Measurements from ENCODE around the gene RIN2.
A peak's percentile ranks its signal among the peaks of the same experiment; 100 is the strongest.

RIN2 gene

GRCh38 chr20:19786311-19786710 lies 28.3 kb downstream of the RIN2 start:
- Histone ChIP-seq H3K9me3 (no peaks in the 10 kb centered on the region), H3K36me3 (no peaks in the 10 kb centered on the region), H3K4me1 (peaks cover 0 to 34% (median 25%) of the 10 kb centered on the region in 4 donors), H3K4me3 (no peak overlapping the region), H3K27ac (peak overlapping the region; percentile 30 to 34), H3K27me3 (no peaks in the 10 kb centered on the region)
- TF ChIP-seq CTCF (IDR thresholded peaks at IDR 0.05) = no peak
- intact Hi-C loops (cut with DNase I; ENCODE audit: low total_unique reads) = loop anchor here (2.0 to 10.0 kb wide), 2 partner anchors 92 to 208 kb away; no protein-coding TSS in a partner anchor
- DNase-seq = peak; percentile 57 to 71

DNA sequence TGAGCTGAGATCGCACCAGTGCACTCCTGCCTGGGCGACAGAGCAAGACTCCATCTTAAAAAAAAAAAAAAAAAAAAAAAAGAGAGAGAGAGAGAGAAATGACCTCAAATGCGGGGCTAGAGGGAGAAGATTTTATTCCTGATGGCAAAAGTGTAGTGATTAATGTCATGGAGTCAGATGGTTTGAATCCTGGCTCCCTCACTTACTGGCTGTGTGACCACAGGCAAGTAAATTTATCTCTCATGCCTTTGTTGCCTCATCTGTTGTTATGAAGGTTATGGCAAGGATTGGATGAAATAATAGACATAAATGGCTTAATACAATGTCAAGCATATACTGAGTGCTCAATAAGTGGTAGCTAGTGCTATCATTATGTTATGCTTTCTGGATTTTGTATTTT lies 29.3 kb downstream of the RIN2 start:
- H3K27me3 ChIP-seq = no peaks in the 10 kb centered on the region
- no peak for TF ChIP-seq CTCF (IDR thresholded peaks at IDR 0.05)
- no peak for DNase-seq
- peaks cover 0 to 6% (median 0%) of the 10 kb centered on the region in 3 donors for H3K36me3 ChIP-seq
- intact Hi-C loops (cut with DNase I; ENCODE audit: low total_unique reads) = loop anchor here (2.0 to 10.0 kb wide), 2 partner anchors 93 to 207 kb away; no protein-coding TSS in a partner anchor
- H3K4me3 ChIP-seq = no peak overlapping the region
- H3K4me1 ChIP-seq = peaks cover 0 to 34% (median 25%) of the 10 kb centered on the region in 4 donors
- H3K27ac ChIP-seq = no peak overlapping the region
- H3K9me3 ChIP-seq = no peaks in the 10 kb centered on the region

GRCh38 chr20:19789009-19789408 lies 31.0 kb downstream of the RIN2 start:
- no peaks in the 10 kb centered on the region for H3K9me3 ChIP-seq
- peaks cover 0 to 8% (median 0%) of the 10 kb centered on the region in 3 donors for H3K36me3 ChIP-seq
- no peak overlapping the region for H3K27ac ChIP-seq
- no peaks in the 10 kb centered on the region for H3K27me3 ChIP-seq
- H3K4me1 ChIP-seq = peaks cover 0 to 31% (median 22%) of the 10 kb centered on the region in 4 donors
- TF ChIP-seq CTCF (IDR thresholded peaks at IDR 0.05) = no peak
- intact Hi-C loops (cut with DNase I; ENCODE audit: low total_unique reads) = loop anchor here (10.0 kb wide), 1 partner anchor 94 kb away; no protein-coding TSS in a partner anchor
- DNase-seq = no peak
- H3K4me3 ChIP-seq = no peak overlapping the region

DNA sequence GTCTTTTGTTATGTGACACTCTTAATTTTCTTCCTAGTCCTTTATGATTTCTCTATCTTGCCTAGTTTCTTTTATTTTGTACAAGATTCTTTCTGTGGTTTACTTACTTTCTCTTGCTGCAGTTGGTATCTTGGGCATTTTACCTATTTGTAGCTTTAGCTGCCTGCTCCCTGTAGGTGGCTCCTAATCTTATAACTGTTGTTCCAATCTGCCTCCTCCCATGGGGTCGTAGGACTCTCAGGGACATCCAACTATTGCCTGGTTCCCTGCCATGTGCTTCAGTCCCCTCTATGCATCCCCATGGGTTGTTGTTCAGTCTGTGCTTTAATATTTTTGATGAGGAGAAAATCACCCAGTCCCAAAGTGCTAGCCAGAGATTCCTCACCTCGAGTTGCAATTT lies 31.4 kb downstream of the RIN2 start:
- H3K4me1 ChIP-seq = peaks cover 0 to 27% (median 19%) of the 10 kb centered on the region in 4 donors

DNA sequence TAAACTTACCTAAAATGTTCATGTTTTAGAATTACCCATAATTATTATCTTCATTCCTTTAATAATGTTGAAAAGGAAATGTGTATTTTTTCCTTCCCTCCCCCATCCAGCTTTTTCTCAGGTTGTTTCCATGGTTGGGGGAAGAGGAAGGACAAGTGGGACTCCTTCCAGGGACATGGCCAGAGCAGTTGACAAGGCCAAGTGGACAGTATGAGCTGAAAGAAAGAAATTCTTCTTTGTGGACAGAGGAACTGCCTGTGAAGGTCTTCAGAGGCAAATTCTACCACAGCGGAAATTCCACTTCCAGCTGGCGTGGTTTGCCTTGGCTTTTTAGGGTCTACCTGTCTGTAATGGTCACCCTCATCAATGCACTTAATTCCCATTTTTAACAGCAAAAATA lies 33.8 kb downstream of the RIN2 start:
- Histone ChIP-seq H3K4me3 (no peak overlapping the region), H3K27ac (no peak overlapping the region), H3K36me3 (peaks cover 0 to 8% (median 0%) of the 10 kb centered on the region in 3 donors), H3K27me3 (no peaks in the 10 kb centered on the region), H3K9me3 (no peaks in the 10 kb centered on the region), H3K4me1 (peaks cover 0 to 2% (median 0%) of the 10 kb centered on the region in 4 donors)
- intact Hi-C loops (cut with DNase I; ENCODE audit: low total_unique reads) = no loop called here
- DNase-seq = no peak
- no peak for TF ChIP-seq CTCF (IDR thresholded peaks at IDR 0.05)

More for the DNA sequence above, 31.4 kb downstream of the RIN2 start:
- Histone ChIP-seq H3K36me3 (peaks cover 0 to 8% (median 0%) of the 10 kb centered on the region in 3 donors), H3K27me3 (no peaks in the 10 kb centered on the region), H3K27ac (no peak overlapping the region), H3K4me3 (no peak overlapping the region), H3K9me3 (no peaks in the 10 kb centered on the region)
- intact Hi-C loops (cut with DNase I; ENCODE audit: low total_unique reads) = loop anchor here (10.0 kb wide), 1 partner anchor 95 kb away; no protein-coding TSS in a partner anchor
- no peak for DNase-seq
- TF ChIP-seq CTCF (IDR thresholded peaks at IDR 0.05) = no peak
